Stimulated activated effector memory CD8-positive, alpha-beta T cell treated with anti-CD3 and anti-CD28 coated beads, Interleukin-12 subunit alpha, Interleukin-12 subunit beta, amount 100 ng/mL, for 72 hours (primary cell): ENCODE data around the gene COL13A1.

Experiments used
- ATAC-seq: fragments of 150-1000 bp; cut with Tn5 transposase; 2 replicates; pipeline ENCODE4 v1.10.0; 2021
- DNase-seq, 2 donors: peaks; one replicate each; pipeline ENCODE4 v3.0.0; 2021 to 2022; ENCODE audit warnings: low spot score in 2 of 2
- H3K27ac Mint-ChIP-seq: one replicate; pipeline ENCODE4 v1.8.0; 2022; ENCODE audit warnings: mild to moderate bottlenecking, mixed read lengths
- H3K36me3 Mint-ChIP-seq: one replicate; pipeline ENCODE4 v1.8.0; 2022; ENCODE audit warnings: mild to moderate bottlenecking, mixed read lengths
- H3K4me1 Mint-ChIP-seq: one replicate; pipeline ENCODE4 v1.8.0; 2022; ENCODE audit warnings: mixed read lengths
- H3K4me3 Mint-ChIP-seq: one replicate; pipeline ENCODE4 v1.8.0; 2022; ENCODE audit warnings: mild to moderate bottlenecking, mixed read lengths
- H3K9me3 Mint-ChIP-seq: one replicate; pipeline ENCODE4 v1.8.0; 2022; ENCODE audit warnings: mixed read lengths

The COL13A1 gene

DNA sequence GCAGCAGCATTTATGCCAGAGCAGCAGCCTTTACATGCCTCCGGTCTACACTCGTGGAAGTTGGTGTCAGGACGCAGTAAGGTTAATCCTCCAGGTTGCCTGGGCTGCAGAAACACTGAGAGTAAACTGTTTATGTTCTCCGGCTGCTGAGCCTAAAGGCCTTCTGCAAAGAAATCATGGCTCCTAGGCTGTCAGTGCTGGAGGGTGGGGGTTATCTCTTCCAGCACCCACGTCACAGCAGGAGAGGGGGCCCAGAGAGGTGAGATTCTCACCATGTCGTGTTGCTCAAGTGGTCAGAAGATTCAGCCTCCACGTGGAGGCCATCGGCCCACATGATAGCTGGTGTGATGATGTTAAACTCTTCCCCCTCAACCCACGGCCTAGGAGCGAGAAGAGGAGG, 41.2 kb downstream of the COL13A1 start:
- Mint-ChIP-seq H3K4me3 (no peak overlapping the region), H3K4me1 (peaks cover 5% of the 10 kb centered on the region), H3K36me3 (no peaks in the 10 kb centered on the region), H3K9me3 (no peaks in the 10 kb centered on the region), H3K27ac (no peak overlapping the region)
- DNase-seq (no peak), ATAC-seq (no peak)

DNA sequence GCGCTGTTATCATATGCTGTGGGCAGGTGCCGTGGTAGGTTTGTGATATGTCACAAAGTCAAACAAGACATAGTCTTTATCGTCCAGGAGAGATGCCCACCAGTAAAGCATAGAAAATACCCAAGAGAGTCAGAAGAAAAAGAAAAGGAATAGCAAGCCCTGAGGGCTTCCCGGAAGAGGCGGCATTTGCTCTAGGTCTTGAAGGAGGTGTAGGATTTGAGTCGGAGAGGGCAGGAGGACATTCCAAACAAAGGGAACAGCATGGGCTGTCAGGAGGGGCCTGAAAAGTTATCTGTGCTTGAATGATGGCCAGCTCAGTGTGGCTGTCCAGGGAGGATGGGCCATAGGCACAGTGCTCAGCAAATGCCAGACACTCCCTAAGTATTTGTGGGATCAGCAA, 42.2 kb downstream of the COL13A1 start:
- Mint-ChIP-seq H3K27ac (no peak overlapping the region), H3K4me1 (peaks cover 5% of the 10 kb centered on the region), H3K9me3 (no peaks in the 10 kb centered on the region), H3K36me3 (no peaks in the 10 kb centered on the region), H3K4me3 (no peak overlapping the region)
- no peak for ATAC-seq
- DNase-seq, result no peak

DNA sequence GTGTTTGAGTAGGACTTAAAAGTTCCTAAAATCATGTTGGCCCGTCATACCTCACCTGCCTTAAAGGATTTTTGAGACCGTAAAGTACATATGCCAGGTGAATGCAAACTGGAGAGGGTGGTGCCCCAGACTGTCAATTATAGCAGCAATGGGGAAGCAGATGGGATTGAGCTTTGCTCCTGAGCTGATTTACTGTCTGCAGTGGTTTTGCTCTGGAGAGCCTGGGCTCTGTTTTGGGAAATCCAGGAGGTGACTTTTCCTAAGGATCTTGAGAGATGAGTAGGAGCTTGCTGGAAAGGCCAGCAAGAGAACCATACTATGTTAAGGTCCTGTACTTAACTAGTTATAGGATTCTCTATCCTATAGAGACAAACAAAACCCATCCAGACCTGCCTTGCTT, 43.0 kb downstream of the COL13A1 start:
- no peak overlapping the region for H3K27ac Mint-ChIP-seq
- peaks cover 5% of the 10 kb centered on the region for H3K4me1 Mint-ChIP-seq
- no peak for DNase-seq
- no peak for ATAC-seq
- no peaks in the 10 kb centered on the region for H3K9me3 Mint-ChIP-seq
- no peaks in the 10 kb centered on the region for H3K36me3 Mint-ChIP-seq
- H3K4me3 Mint-ChIP-seq, result no peak overlapping the region

DNA sequence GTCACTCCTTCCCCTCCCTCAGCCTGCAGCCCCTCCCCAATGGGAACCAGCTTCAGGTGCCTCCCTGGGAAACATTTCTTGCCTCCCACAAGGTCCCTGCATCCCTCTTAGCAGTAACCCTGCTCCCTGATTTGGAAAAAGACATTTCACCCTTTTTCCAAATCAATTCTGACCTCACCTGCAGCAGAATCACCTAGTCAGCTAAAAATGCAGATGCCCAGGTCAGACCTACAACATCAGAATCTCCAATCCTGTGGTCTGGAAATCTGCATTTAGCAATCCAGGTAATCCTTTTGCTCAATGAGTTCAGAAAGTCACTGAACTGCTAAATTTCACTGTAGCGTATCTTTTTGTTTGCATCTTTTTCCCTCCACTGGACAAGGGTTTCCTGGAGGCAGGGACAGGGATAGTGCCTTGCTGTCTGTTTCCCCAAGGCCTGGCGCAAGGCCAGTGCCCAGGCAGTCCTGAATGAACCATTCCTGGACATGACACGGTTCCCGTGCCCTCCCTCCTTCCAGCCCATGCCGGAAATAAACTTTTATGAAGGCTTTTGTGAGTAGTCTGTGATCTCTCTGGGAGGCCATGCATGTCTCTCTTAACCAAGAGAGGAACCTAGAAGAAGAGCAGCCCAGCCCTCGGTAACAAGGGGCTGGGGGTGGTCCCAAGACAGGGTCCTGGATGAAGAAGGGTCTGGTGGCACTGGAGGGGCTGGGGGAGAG, 44.0 kb downstream of the COL13A1 start:
- ATAC-seq (no peak), DNase-seq (no peak)
- H3K27ac Mint-ChIP-seq, result no peak overlapping the region

DNA sequence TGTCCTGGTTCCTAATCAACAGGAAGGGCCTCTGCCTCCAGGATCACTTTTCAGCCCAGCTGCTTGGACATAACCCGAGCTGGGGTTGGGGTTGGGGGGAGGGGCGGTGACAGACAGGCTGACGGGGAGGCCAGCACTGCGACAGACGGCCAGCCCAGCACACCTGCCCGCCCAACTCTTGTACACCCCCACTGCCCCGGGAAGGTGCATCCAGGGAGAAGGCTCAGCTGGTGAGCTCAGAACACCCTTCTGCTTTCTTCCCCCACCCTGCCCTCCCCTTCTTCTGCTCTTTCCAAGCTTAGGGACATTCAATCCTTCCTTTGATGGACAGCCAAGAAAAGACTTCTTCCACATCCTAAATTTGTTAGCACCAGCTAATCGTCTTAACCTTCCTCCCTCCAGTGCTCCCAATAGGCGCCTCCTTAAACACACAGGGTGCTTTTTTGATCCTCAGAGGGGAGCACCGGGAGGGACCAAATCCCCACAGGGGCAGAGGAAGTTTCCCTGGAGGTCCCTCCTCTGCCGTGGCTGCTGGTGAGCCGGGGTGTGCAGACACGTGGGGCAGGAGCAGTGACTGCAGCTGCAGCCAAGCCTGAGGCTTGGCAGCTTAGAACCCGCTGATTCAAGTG, 44.7 kb downstream of the COL13A1 start:
- Mint-ChIP-seq H3K27ac (no peak overlapping the region), H3K4me3 (no peak overlapping the region), H3K4me1 (peaks cover 5% of the 10 kb centered on the region), H3K36me3 (no peaks in the 10 kb centered on the region), H3K9me3 (no peaks in the 10 kb centered on the region)
- DNase-seq, result no peak
- ATAC-seq, result no peak

More for the DNA sequence above, 44.0 kb downstream of the COL13A1 start:
- Mint-ChIP-seq H3K36me3 (no peaks in the 10 kb centered on the region), H3K4me3 (no peak overlapping the region), H3K9me3 (no peaks in the 10 kb centered on the region), H3K4me1 (peaks cover 5% of the 10 kb centered on the region)

DNA sequence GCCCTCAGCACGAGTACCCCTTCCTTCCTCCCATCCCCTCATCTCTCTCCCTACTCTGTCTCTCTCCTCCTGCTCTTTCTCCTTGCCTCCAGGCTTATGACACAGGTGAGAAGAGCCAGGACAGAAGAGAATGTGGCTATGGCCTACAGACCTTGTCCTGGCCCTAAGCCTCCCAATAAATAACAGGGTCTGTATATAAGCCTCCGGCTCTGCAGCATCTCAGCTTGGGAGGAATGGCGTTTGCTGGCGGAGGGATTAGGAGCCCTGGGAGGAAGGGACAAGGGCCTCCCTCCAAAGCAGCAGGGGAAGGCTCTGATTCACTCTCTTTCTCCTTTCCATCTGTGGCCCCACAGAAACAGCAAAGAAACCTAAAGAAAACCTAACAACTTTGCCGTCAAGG, 45.8 kb downstream of the COL13A1 start:
- Mint-ChIP-seq H3K4me3 (no peak overlapping the region), H3K27ac (no peak overlapping the region), H3K9me3 (no peaks in the 10 kb centered on the region), H3K4me1 (peaks cover 2% of the 10 kb centered on the region), H3K36me3 (no peaks in the 10 kb centered on the region)
- no peak for ATAC-seq
- DNase-seq, result no peak

DNA sequence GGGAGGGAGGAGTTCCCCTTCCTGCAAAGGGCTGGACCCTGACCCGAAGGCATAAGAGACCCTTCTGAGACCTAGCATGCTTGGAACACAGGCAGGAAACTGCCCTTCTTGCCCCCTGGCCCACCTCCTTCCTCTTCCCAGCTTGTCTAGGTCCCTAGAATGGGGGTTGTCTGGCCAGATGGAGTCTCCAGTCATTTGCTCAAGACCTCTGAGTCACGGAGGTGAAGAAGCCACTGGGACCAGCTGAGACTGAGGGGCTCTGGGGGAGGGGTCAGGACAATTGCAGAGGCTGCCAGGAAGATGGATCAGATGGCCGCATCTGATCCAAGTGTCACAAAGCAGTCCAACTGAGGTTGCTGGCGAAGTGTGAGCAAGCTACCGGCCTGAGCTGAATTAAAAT, 46.2 kb downstream of the COL13A1 start:
- Mint-ChIP-seq H3K27ac (no peak overlapping the region), H3K9me3 (no peaks in the 10 kb centered on the region)
- no peak for ATAC-seq

DNA sequence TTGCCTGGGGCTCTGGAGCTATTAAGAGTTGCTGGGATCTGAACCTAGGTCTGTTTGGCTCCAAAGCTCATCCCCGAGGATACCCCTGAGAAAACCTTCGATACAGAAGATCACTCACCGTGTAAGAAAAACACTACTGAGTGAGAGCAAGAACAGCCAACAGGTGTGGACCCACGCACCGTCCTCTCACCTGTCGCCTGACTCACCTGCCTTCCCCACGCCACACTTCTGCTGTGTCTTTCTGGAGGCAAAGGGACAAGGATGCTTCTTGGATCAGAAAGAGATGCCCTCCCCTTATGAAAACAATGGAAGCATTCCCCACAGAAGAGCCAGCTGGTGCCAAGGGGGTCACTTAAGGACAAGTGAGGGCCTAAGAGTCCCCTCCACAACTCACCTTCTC, 46.7 kb downstream of the COL13A1 start:
- H3K27ac Mint-ChIP-seq, result no peak overlapping the region
- no peak for ATAC-seq
- H3K9me3 Mint-ChIP-seq, result no peaks in the 10 kb centered on the region
- H3K4me1 Mint-ChIP-seq, result no peaks in the 10 kb centered on the region
- no peak for DNase-seq
- H3K4me3 Mint-ChIP-seq, result no peak overlapping the region
- no peaks in the 10 kb centered on the region for H3K36me3 Mint-ChIP-seq

More for the DNA sequence above, 46.2 kb downstream of the COL13A1 start:
- Mint-ChIP-seq H3K4me1 (no peaks in the 10 kb centered on the region), H3K4me3 (no peak overlapping the region), H3K36me3 (no peaks in the 10 kb centered on the region)
- no peak for DNase-seq

DNA sequence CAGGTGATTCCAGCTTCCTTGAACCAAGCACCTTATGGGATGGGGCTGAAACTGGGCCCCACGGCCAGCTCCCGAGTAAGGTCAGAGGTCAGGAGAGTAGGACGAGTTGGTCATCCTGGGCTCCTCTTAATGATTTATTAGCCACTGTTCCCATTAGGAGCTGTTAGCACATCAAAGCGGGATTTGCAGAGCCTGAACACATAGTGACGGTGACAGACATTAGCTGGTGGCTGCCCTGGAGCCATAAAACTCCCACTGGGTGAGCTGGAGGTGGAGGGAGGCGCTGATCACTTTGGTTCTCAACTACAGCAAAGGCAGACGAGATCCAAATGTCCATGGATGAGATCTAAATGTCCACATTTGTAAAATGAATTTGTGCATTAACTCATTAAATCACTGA, 48.1 kb downstream of the COL13A1 start:
- no peak for DNase-seq
- no peak overlapping the region for H3K27ac Mint-ChIP-seq
- ATAC-seq, result no peak

DNA sequence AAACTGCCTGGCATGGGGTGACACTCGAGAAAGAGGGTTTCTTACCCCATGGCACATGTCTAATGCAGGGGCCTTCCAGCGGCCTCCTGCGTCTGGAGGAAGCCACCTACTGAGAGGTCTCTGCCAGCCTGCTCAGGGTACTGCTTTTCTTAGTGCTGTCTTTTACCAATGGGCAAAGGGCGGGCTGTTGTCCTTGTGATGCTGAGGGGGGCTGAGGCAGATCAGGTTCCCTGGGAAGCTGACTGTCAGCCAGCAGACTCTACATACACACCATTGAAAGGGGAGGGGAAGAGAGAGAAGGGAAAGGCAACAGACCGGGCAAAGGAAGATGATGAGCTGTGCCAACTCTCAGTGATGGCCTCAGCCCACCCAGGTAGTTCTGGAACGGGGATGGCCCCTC, 48.7 kb downstream of the COL13A1 start:
- no peak overlapping the region for H3K27ac Mint-ChIP-seq
- no peaks in the 10 kb centered on the region for H3K9me3 Mint-ChIP-seq
- H3K4me3 Mint-ChIP-seq, result no peak overlapping the region
- H3K36me3 Mint-ChIP-seq, result no peaks in the 10 kb centered on the region
- DNase-seq (no peak), ATAC-seq (no peak)
- no peaks in the 10 kb centered on the region for H3K4me1 Mint-ChIP-seq

More for the DNA sequence above, 48.1 kb downstream of the COL13A1 start:
- H3K4me3 Mint-ChIP-seq, result no peak overlapping the region
- H3K4me1 Mint-ChIP-seq, result no peaks in the 10 kb centered on the region
- H3K9me3 Mint-ChIP-seq, result no peaks in the 10 kb centered on the region
- H3K36me3 Mint-ChIP-seq, result no peaks in the 10 kb centered on the region

DNA sequence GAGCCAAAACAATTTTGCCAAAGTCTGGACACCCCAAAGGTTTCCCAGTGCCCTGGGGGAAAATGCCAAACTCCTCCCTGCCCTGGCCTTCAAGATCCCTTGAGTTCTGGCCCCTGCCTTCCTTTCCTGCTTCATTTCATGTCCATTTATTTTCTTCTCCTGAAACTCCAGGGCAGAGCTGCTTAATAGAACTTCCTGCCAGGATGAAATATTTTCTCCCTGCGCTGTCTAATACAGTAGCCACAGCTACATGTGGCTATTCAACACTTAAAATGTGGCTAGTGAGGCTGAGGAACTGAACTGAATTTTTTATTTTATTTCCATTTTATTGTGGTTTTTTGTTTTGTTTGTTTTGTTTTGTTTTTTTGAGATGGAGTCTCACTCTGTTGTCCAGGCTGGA, 49.6 kb downstream of the COL13A1 start:
- DNase-seq, result no peak
- no peak for ATAC-seq
- Mint-ChIP-seq H3K9me3 (no peaks in the 10 kb centered on the region), H3K4me1 (no peaks in the 10 kb centered on the region), H3K27ac (no peak overlapping the region), H3K36me3 (no peaks in the 10 kb centered on the region), H3K4me3 (no peak overlapping the region)

DNA sequence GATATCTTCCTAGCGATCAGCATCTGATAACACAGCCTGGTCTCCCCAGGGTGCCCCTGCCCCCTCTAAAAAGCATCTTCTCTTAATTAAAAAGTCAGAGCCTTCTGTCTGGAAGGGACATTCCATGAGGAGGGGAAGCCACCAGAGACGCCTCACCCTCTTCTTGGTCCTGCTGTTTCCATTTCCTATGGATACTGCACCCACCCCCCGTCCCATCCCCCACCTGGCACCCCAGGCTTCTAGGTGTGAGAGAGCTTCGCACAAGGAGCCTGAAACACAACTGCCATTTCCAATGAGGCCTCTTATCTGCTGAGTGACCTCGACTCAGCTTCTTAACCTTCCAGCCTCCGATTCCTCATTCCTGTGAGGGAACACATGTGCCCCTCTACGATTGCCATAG, 51.4 kb downstream of the COL13A1 start:
- Mint-ChIP-seq H3K9me3 (no peaks in the 10 kb centered on the region), H3K4me3 (no peak overlapping the region), H3K36me3 (no peaks in the 10 kb centered on the region), H3K4me1 (no peaks in the 10 kb centered on the region), H3K27ac (no peak overlapping the region)
- ATAC-seq (no peak), DNase-seq (no peak)

DNA sequence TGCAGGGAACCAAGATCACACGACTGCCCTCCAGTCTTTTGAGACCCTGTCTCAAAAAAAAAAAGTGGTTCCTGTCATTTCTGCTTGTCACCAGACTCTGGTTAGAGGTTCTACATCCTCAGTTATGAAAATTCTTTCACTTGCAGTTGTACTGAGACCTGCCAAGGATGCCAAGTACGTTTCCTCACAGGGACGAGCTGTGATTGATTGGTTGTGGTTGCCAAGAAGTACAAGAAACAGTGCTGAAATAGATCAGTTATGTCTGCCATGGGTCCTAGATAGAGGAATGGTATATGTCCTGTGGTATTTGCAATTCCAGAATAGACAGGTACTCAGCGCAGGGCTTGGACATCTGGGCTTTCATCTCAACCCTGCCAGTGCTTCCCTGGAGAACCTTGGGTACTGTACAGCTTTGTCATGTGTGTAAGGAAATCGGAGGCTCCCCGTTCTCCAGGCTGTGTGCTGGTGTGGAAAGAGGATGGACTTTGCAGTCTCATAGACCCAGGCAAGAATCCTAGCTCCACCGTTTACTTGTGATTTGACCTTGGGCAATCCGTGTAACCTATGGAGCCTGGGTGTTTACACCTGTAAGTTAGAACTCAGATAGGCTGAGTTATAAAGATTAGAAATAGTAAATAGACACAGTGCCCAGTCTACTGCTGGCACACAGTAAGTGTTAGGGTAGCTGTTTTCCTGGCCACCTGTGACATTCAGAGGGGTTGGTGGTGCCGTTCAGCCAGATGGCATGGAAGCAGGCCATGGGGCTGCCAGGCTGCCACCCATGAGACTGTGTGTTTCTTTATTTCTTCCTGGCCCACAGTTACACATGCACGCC, 53.0 kb downstream of the COL13A1 start:
- ATAC-seq (no peak), DNase-seq (no peak)
- no peak overlapping the region for H3K27ac Mint-ChIP-seq
- no peak overlapping the region for H3K4me3 Mint-ChIP-seq
- H3K9me3 Mint-ChIP-seq, result no peaks in the 10 kb centered on the region
- H3K36me3 Mint-ChIP-seq, result no peaks in the 10 kb centered on the region
- no peaks in the 10 kb centered on the region for H3K4me1 Mint-ChIP-seq

DNA sequence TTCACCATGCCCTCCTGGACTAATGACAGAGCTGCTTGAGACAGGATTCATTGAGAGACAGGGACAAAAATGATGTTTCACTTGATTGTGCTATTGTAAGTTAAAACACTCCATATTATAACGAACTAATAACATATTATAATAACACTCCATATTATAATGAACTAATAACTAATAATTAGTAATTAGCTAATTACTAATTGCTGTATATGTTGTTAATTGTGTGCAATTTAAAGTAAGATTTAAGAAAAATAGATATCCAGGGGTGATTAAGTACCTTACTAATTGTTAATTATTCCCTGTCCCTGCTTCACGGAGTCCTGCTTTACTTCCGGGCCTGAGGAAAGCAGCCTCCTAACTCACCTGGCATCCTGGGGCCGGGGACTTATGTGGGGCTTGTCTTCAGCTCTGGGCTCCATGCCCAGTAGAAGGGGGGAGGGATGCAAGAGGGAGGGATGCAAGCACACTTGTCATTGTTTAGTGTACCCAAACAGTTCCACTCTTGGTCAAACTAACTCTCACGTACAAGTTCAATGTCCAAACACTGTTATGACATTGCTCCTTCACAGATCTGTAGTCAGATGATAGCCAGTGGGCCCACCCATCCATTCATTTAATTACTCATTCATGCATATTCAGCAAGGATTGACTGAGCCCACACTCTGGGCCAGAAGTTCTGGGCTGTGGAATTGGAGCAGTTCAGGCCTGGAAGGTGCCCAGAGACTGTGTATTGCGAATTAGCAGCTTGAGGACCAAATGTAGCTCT, 53.8 kb downstream of the COL13A1 start:
- DNase-seq (no peak), ATAC-seq (no peak)
- H3K9me3 Mint-ChIP-seq, result no peaks in the 10 kb centered on the region
- no peaks in the 10 kb centered on the region for H3K36me3 Mint-ChIP-seq
- H3K27ac Mint-ChIP-seq, result no peak overlapping the region
- no peak overlapping the region for H3K4me3 Mint-ChIP-seq
- no peaks in the 10 kb centered on the region for H3K4me1 Mint-ChIP-seq

DNA sequence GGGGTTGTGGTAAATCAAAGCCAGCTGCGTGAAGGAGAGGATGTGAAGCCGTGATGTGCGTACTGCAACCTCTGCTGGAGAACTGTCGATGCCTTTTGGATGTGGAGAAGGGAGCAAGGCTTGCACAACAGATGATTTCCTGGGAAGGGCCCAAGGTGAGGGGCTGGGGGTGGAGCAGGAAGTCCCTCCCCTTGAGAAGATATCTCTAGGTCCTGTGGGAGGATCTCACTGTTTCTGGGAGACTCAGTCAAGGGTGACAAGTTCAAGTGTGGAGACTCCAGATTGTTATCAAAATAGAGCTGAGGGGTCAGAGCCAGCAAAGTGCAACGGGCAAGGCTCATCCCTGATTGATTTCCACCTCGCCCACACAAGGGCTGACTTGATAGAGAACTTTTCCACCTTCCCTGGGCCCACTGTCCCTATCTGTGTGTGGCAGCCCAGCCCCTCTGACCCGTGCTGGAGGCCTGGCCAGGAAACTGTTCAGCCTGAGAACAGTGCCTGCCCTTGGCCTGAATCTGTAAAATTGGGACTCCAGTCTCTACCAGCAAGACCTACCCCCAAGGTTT, 55.0 kb downstream of the COL13A1 start:
- no peak for DNase-seq
- Mint-ChIP-seq H3K4me1 (peaks cover 5% of the 10 kb centered on the region), H3K27ac (no peak overlapping the region), H3K9me3 (no peaks in the 10 kb centered on the region), H3K4me3 (no peak overlapping the region), H3K36me3 (no peaks in the 10 kb centered on the region)
- ATAC-seq, result no peak
